Measurements from ENCODE around the gene RSBN1L. TPM values are rescaled to one million over a fixed set of nuclear protein-coding genes. Genes with fewer than 3 reads are reported as not detected.
"Not testable (repeated sequence)": the region's sequence is repeated elsewhere in the genome, so short reads cannot be mapped to it uniquely, and the experiment has no call there.

RSBN1L gene
- total RNA-seq, 1 donor from 2014 or later, result 25.9 TPM

DNA sequence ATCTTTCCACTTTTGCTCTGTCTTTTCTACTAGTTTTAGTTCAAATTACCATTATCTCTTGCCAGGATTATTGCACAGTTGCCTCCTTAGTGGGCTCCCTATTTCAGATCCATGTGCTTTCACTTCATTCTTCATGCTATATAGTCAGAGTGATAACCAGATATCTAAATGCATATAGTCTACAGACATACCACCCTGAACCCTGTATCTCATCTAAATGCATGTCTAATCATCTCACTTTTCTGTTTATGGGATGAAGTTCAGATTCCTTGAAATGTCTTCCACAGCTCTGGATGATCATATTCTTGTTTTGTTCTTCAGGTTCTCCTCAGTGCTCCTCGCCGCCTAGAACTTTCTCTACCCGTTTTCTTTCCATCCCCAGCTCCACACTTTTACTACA is 13.8 kb downstream of the RSBN1L start:
- CTCF ChIA-PET, result interaction anchor here (1.1 kb wide), 1 partner anchor 58 kb away, joined by 3 read pairs; no protein-coding TSS in a partner anchor
- TF ChIP-seq, protein P1, sequence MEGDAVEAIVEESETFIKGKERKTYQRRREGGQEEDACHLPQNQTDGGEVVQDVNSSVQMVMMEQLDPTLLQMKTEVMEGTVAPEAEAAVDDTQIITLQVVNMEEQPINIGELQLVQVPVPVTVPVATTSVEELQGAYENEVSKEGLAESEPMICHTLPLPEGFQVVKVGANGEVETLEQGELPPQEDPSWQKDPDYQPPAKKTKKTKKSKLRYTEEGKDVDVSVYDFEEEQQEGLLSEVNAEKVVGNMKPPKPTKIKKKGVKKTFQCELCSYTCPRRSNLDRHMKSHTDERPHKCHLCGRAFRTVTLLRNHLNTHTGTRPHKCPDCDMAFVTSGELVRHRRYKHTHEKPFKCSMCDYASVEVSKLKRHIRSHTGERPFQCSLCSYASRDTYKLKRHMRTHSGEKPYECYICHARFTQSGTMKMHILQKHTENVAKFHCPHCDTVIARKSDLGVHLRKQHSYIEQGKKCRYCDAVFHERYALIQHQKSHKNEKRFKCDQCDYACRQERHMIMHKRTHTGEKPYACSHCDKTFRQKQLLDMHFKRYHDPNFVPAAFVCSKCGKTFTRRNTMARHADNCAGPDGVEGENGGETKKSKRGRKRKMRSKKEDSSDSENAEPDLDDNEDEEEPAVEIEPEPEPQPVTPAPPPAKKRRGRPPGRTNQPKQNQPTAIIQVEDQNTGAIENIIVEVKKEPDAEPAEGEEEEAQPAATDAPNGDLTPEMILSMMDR (IDR thresholded peaks at IDR 0.05), result no peak
- no peak for DNase-seq
- Mint-ChIP-seq H3K27me3 (no peaks in the 10 kb centered on the region), H3K4me3 (no peak overlapping the region), H3K4me1 (peaks cover 34% of the 10 kb centered on the region), H3K36me3 (ENCODE audit: low read depth) (peaks cover 31% of the 10 kb centered on the region), H3K9me3 (no peaks in the 10 kb centered on the region), H3K27ac (peak overlapping the region; percentile 30)
- no peak for ATAC-seq (ENCODE audit: low read depth)
- POLR2A ChIA-PET, result no interaction called here
- intact Hi-C loops (cut with micrococcal nuclease), result no loop called here

DNA sequence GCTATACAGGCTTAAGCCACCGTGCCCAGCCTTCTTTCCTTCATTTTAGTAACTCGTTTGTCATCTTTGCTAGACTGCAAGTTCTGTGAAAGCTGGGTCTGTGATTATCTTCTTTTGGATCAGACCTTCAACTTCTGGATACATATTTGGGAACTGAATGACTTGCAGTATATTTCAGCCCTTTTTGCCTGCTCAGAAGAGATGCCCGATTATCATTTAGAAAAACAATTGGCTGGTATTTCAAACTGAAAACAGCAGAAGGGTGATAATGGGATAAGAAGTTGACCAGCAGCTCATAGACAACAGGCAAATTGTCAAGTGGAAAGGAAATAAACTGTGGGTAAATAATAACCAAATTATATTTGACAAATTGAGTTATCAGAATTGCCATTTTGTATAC is 14.6 kb downstream of the RSBN1L start:
- POLR2A ChIA-PET, result no interaction called here
- no peaks in the 10 kb centered on the region for H3K27me3 Mint-ChIP-seq
- no peaks in the 10 kb centered on the region for H3K9me3 Mint-ChIP-seq
- no peak for ATAC-seq (ENCODE audit: low read depth)
- TF ChIP-seq, protein P1 (IDR thresholded peaks at IDR 0.05), result no peak
- CTCF ChIA-PET, result interaction anchor here (1.1 kb wide), 1 partner anchor 59 kb away, joined by 3 read pairs; no protein-coding TSS in a partner anchor
- intact Hi-C loops (cut with micrococcal nuclease), result no loop called here
- H3K27ac Mint-ChIP-seq, result no peak overlapping the region
- no peak for DNase-seq
- H3K36me3 Mint-ChIP-seq (ENCODE audit: low read depth), result peaks cover 31% of the 10 kb centered on the region
- H3K4me3 Mint-ChIP-seq, result no peak overlapping the region
- H3K4me1 Mint-ChIP-seq, result peaks cover 39% of the 10 kb centered on the region

DNA sequence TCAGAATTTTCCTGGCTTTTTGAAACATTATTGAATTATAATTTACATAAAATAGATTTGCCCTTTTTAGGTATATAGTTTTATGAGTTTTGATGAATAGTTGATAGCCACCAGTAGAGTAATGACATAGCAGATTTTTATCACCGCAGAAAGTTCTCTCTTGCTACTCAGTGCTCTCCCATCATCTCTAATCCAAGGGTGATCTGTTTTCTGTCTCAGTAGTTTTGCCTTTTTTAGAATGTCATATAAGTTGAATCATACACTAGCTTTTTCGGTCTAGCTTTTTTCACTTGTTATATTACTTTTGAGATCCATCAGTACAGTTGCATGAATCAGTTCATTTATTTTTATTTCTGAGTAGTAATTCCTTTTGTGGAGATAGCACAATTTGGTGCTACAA is 17.9 kb downstream of the RSBN1L start:
- Mint-ChIP-seq H3K36me3 (ENCODE audit: low read depth) (peaks cover 26% of the 10 kb centered on the region), H3K27ac (no peak overlapping the region), H3K27me3 (no peaks in the 10 kb centered on the region), H3K4me3 (no peak overlapping the region), H3K4me1 (peaks cover 48% of the 10 kb centered on the region), H3K9me3 (no peaks in the 10 kb centered on the region)
- ChIA-PET CTCF (no interaction called here), POLR2A (interaction anchor here (1.2 kb wide), 1 partner anchor 19 kb away, joined by 3 read pairs; no protein-coding TSS in a partner anchor)
- ATAC-seq (ENCODE audit: low read depth) (no peak), DNase-seq (no peak)
- intact Hi-C loops (cut with micrococcal nuclease), result loop anchor here (2.0 kb wide), 1 partner anchor 15 kb away; no protein-coding TSS in a partner anchor
- TF ChIP-seq, protein P1 (IDR thresholded peaks at IDR 0.05), result no peak

DNA sequence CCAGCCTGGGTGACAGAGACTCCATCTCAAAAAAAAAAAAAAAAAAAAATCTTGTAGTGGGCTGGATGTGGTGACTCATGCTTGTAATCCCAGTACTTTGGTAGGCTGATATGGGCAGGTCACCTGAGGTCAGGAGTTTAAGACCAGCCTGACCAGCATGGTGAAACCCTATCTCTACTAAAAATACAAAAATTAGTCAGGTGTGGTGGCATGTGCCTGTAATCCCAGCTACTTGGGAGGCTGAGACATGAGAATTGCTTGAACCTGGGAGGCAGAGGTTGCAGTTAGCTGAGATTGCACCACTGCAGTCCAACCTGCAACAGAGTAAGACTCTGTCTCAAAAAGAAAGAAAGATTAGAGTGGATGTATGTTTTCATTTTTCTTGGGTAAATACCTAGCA is 18.7 kb downstream of the RSBN1L start:
- POLR2A ChIA-PET, result interaction anchor here (1.2 kb wide), 1 partner anchor 18 kb away, joined by 3 read pairs; no protein-coding TSS in a partner anchor
- H3K9me3 Mint-ChIP-seq; H3K27ac Mint-ChIP-seq; H3K27me3 Mint-ChIP-seq; DNase-seq; ATAC-seq (ENCODE audit: low read depth); H3K4me3 Mint-ChIP-seq; CTCF ChIA-PET: not testable (repeated sequence)
- Mint-ChIP-seq H3K36me3 (ENCODE audit: low read depth) (peaks cover 24% of the 10 kb centered on the region), H3K4me1 (peaks cover 44% of the 10 kb centered on the region)
- intact Hi-C loops (cut with micrococcal nuclease), result loop anchor here (2.0 kb wide), 1 partner anchor 16 kb away; no protein-coding TSS in a partner anchor

DNA sequence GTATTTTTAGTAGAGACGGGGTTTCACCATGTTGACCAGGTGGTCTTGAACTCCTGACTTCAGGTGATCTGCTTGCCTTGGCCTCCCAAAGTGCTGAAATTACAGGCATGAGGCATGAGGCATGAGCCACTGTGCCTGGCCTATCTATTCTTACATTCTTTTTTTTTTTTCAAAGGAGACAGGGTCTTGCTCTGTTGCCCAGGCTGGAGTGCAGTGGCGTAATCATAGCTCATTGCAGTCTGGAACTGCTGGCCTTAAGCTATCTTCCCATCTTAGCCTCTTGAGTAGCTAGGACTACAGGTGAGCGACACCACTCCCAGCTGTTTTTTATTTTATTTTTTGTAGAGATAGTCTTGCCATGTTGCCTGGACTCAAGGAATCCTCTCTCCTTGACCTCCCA is 20.5 kb downstream of the RSBN1L start:
- CTCF ChIA-PET, result no interaction called here
- peaks cover 12% of the 10 kb centered on the region for H3K36me3 Mint-ChIP-seq (ENCODE audit: low read depth)
- H3K9me3 Mint-ChIP-seq, result no peaks in the 10 kb centered on the region
- DNase-seq, result no peak
- intact Hi-C loops (cut with micrococcal nuclease), result no loop called here
- peaks cover 35% of the 10 kb centered on the region for H3K4me1 Mint-ChIP-seq
- POLR2A ChIA-PET, result interaction anchor here (0.6 kb wide), 1 partner anchor 25 kb away, joined by 4 read pairs; no protein-coding TSS in a partner anchor
- no peaks in the 10 kb centered on the region for H3K27me3 Mint-ChIP-seq
- no peak overlapping the region for H3K27ac Mint-ChIP-seq
- no peak overlapping the region for H3K4me3 Mint-ChIP-seq
- TF ChIP-seq, protein P1 (IDR thresholded peaks at IDR 0.05), result no peak
- no peak for ATAC-seq (ENCODE audit: low read depth)

DNA sequence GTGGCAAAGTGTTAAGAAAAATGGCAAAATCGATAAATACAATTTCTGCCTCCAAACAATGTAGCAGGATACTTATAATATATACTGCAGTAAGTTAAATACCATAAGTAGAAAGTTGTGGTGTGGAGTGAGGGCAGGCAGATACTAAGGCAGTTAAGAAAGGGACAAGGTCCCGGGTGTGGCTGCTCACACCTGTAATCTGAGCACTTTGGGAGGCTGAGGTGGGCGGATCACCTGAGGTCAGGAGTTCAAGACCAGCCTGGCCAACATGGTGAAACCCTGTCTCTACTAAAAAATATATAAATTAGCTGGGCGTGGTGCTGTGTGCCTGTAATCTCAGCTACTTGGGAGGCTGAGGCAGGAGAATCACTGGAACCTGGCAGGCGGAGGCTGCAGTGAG is 21.3 kb downstream of the RSBN1L start:
- POLR2A ChIA-PET, result interaction anchor here (0.6 kb wide), 1 partner anchor 25 kb away, joined by 4 read pairs; no protein-coding TSS in a partner anchor
- H3K27ac Mint-ChIP-seq; H3K9me3 Mint-ChIP-seq; H3K27me3 Mint-ChIP-seq; H3K4me3 Mint-ChIP-seq; intact Hi-C loops (cut with micrococcal nuclease); DNase-seq; ATAC-seq (ENCODE audit: low read depth); CTCF ChIA-PET: not testable (repeated sequence)
- Mint-ChIP-seq H3K4me1 (peaks cover 35% of the 10 kb centered on the region), H3K36me3 (ENCODE audit: low read depth) (peaks cover 11% of the 10 kb centered on the region)

All from activated B cell treated with CpG ODN at 0.5 μM for 24 hours (primary cell).